Stimulated activated CD8-positive, alpha-beta memory T cell treated with anti-CD3 and anti-CD28 coated beads, Interleukin-12 subunit alpha, Interleukin-12 subunit beta, amount 100 ng/mL, for 1 hour (primary cell): Measurements from ENCODE around the gene CPT1A.

ENCODE experiments used
- DNase-seq: peaks from one replicate; pipeline ENCODE4 v3.0.0-alpha.2; 2020; ENCODE audit warnings: low read depth

CPT1A gene

GRCh38 chr11:68709062-68709461 is 132.7 kb downstream of the CPT1A start:
- DNase-seq, result no peak

- no peak for DNase-seq
Observed at GRCh38 chr11:68707527-68707926, 134.2 kb downstream of the CPT1A start.

- no peak for DNase-seq
Observed at GRCh38 chr11:68704887-68705286, 136.8 kb downstream of the CPT1A start.
